HCT116 (cell line): Measurements from ENCODE around the gene LRRC74A. TPM values are rescaled to one million over a fixed set of nuclear protein-coding genes. Genes with fewer than 3 reads are reported as not detected.

Experiments
- ATAC-seq: fragments of 200-7000 bp; cut with Tn5 transposase; 2 replicates; pipeline ENCODE4 v1.9.1; 2020; ENCODE audit warnings: mild to moderate bottlenecking, moderate library complexity
- BruUV-seq: library from RNA; stranded (reverse); fragments of 400-500 nt; replicated peaks from 2 replicates; lab custom pipeline; 2021; lab: Mats Ljungman, UMichigan
- CTCF ChIA-PET: fragments of 300-600 bp; sonication (Branson Sonifier 250); formaldehyde crosslinking; loops from one replicate; lab custom pipeline; 2021; ENCODE audit warnings: antibody characterized with exemption; lab: Charles Lee
- POLR2A ChIA-PET: fragments of 300-600, 350-600 bp; sonication (Branson Sonifier 250); formaldehyde crosslinking; loops from one replicate; lab custom pipeline; 2021; ENCODE audit warnings: antibody characterized with exemption; lab: Charles Lee
- RAD21 ChIA-PET, 2 experiments: fragments of 300-600 bp; sonication (Branson Sonifier 250); formaldehyde crosslinking; loops; one replicate each; lab custom pipeline; 2023; ENCODE audit warnings: low total read pairs in 2 of 2; ENCODE audit not compliant: uncharacterized antibody in 2 of 2, unreplicated experiment in 2 of 2, low non-redundant PET in 1 of 2; lab: Charles Lee
- DNase-seq: peaks from one replicate; pipeline ENCODE4 v3.0.0-alpha.2; 2010; ENCODE audit warnings: low read depth, low spot score
- H2AFZ ChIP-seq: fragments of 200-600 bp; shearing (Covaris generic), sonication (generic); 2 replicates; pipeline ENCODE4 v1.6.1; 2017; ENCODE audit warnings: low read depth, mixed run types, mixed read lengths, antibody characterized with exemption, low read length; ENCODE audit not compliant: poor library complexity, severe bottlenecking
- H3K27ac ChIP-seq: 2 replicates; pipeline ENCODE4 v1.5.1; 2012; ENCODE audit warnings: low read depth, low read length
- H3K27me3 ChIP-seq: fragments of 200-600 bp; sonication (generic); 2 replicates; pipeline ENCODE4 v1.6.1; 2016; ENCODE audit warnings: mixed run types, low read length, mixed read lengths; ENCODE audit not compliant: insufficient read depth
- H3K36me3 ChIP-seq, 2 experiments: fragments of 200-500 bp in 1 of 2; fragments of 200-600 bp in 1 of 2; sonication (Bioruptor generic) in 1 of 2; sonication (generic) in 1 of 2; 2 replicates each; pipeline versions ENCODE4 v1.5.1 to v1.6.1; 2014 to 2016; ENCODE audit warnings: low read length in 2 of 2, inconsistent platforms in 1 of 2, mixed read lengths in 1 of 2, mixed run types in 1 of 2; ENCODE audit not compliant: insufficient read depth in 2 of 2, control insufficient read depth in 1 of 2
- H3K4me1 ChIP-seq, 2 experiments: fragments of 200-600 bp in 1 of 2; sonication (generic) in 1 of 2; 2 replicates each; pipeline versions ENCODE4 v1.5.1 to v1.6.1; 2012 to 2017; ENCODE audit warnings: low read length in 2 of 2, inconsistent platforms in 1 of 2, mild to moderate bottlenecking in 1 of 2, mixed read lengths in 1 of 2, mixed run types in 1 of 2, moderate library complexity in 1 of 2; ENCODE audit not compliant: insufficient read depth in 2 of 2, control insufficient read depth in 1 of 2
- H3K4me2 ChIP-seq: fragments of 200-600 bp; sonication (generic); 2 replicates; pipeline ENCODE4 v1.6.1; 2017; ENCODE audit warnings: mixed run types, low read length, mixed read lengths
- H3K4me3 ChIP-seq, 2 experiments: fragments of 200-600 bp in 1 of 2; sonication (generic) in 1 of 2; replicated peaks in 1 of 2; 2 replicates each; pipeline ENCODE4 v1.5.1; 2011 to 2016; ENCODE audit warnings: low read length in 2 of 2, control low read depth in 1 of 2, low read depth in 1 of 2, mild to moderate bottlenecking in 1 of 2, mixed read lengths in 1 of 2, mixed run types in 1 of 2
- H3K79me2 ChIP-seq: fragments of 200-600 bp; sonication (generic); 2 replicates; pipeline ENCODE4 v1.6.1; 2017; ENCODE audit warnings: mild to moderate bottlenecking, mixed run types, low read length, moderate library complexity, mixed read lengths; ENCODE audit not compliant: insufficient read depth
- H3K9ac ChIP-seq: fragments of 200-600 bp; sonication (generic); 2 replicates; pipeline ENCODE4 v1.6.1; 2016; ENCODE audit warnings: low read length, mixed read lengths
- H3K9me2 ChIP-seq: fragments of 200-600 bp; sonication (generic), shearing (Covaris generic); 2 replicates; pipeline ENCODE4 v1.6.1; 2017; ENCODE audit warnings: mixed run types, mild to moderate bottlenecking, moderate library complexity; ENCODE audit not compliant: insufficient read depth
- H3K9me3 ChIP-seq, 2 experiments: fragments of 200-500 bp in 1 of 2; fragments of 200-600 bp in 1 of 2; sonication (Bioruptor generic) in 1 of 2; sonication (generic) in 1 of 2; 2 replicates each; pipeline ENCODE4 v1.6.1; 2014 to 2017; ENCODE audit warnings: low read length in 2 of 2, mixed read lengths in 2 of 2, inconsistent platforms in 1 of 2, low read depth in 1 of 2, mild to moderate bottlenecking in 1 of 2, mixed run types in 1 of 2, moderate library complexity in 1 of 2; ENCODE audit not compliant: control insufficient read depth in 1 of 2, insufficient read depth in 1 of 2
- H4K20me1 ChIP-seq: fragments of 200-600 bp; sonication (generic), shearing (Covaris generic); 2 replicates; pipeline ENCODE4 v1.6.1; 2017; ENCODE audit warnings: mixed run types, mild to moderate bottlenecking, moderate library complexity; ENCODE audit not compliant: insufficient read depth
- CBX3 ChIP-seq: IDR thresholded peaks from 2 replicates; pipeline ENCODE4 v1.6.1; 2012; ENCODE audit warnings: low read depth
- CEBPB ChIP-seq: IDR thresholded peaks from 2 replicates; pipeline ENCODE4 v1.6.1; 2012; ENCODE audit warnings: low read depth
- EGR1 ChIP-seq: IDR thresholded peaks from 2 replicates; pipeline ENCODE4 v1.6.1; 2012; ENCODE audit warnings: low read depth
- ELF1 ChIP-seq: IDR thresholded peaks from 2 replicates; pipeline ENCODE4 v1.6.1; 2012; ENCODE audit warnings: low read depth, borderline replicate concordance
- EZH2 ChIP-seq: fragments of 200-600 bp; sonication (generic); IDR thresholded peaks from 2 replicates; pipeline ENCODE4 v1.6.1; 2017; ENCODE audit warnings: antibody characterized with exemption, mixed run types
- EZH2phosphoT487 ChIP-seq: fragments of 200-600 bp; IDR thresholded peaks from 2 replicates; pipeline ENCODE4 v1.6.1; 2018; ENCODE audit warnings: antibody characterized with exemption, borderline replicate concordance
- JUND ChIP-seq: IDR thresholded peaks from 2 replicates; pipeline ENCODE4 v1.6.1; 2012
- MAX ChIP-seq: IDR thresholded peaks from 2 replicates; pipeline ENCODE4 v1.6.1; 2012
- POLR2A ChIP-seq: IDR thresholded peaks from 2 replicates; pipeline ENCODE4 v1.7.0; 2011; ENCODE audit warnings: borderline replicate concordance; ENCODE audit not compliant: insufficient read depth, insufficient read length; ENCODE audit errors: extremely low read depth
- POLR2AphosphoS5 ChIP-seq: IDR thresholded peaks from 2 replicates; pipeline ENCODE4 v1.6.1; 2011; ENCODE audit warnings: mild to moderate bottlenecking, low read depth, low read length, moderate library complexity
- RAD21 ChIP-seq: IDR thresholded peaks from 2 replicates; pipeline ENCODE4 v1.6.1; 2012; ENCODE audit warnings: low read depth, mild to moderate bottlenecking
- SIN3A ChIP-seq: IDR thresholded peaks from 2 replicates; pipeline ENCODE4 v1.6.1; 2012; ENCODE audit warnings: low read depth
- SP1 ChIP-seq: IDR thresholded peaks from 2 replicates; pipeline ENCODE4 v1.6.1; 2012; ENCODE audit warnings: low read depth
- SRF ChIP-seq: IDR thresholded peaks from 2 replicates; pipeline ENCODE4 v1.6.1; 2012; ENCODE audit warnings: low read depth
- TCF7L2 ChIP-seq: IDR thresholded peaks from 2 replicates; pipeline ENCODE4 v1.7.0; 2011; ENCODE audit warnings: borderline replicate concordance, inconsistent platforms; ENCODE audit not compliant: insufficient read depth, insufficient read length; ENCODE audit errors: extremely low read depth
- YY1 ChIP-seq: IDR thresholded peaks from 2 replicates; pipeline ENCODE4 v1.6.1; 2011; ENCODE audit warnings: low read length, low read depth, moderate library complexity, mild to moderate bottlenecking; ENCODE audit not compliant: insufficient replicate concordance; ENCODE audit errors: extremely low read depth
- ZFX ChIP-seq: fragments of 450-650 bp; IDR thresholded peaks from 2 replicates; pipeline ENCODE4 v1.6.1; 2017
- ZNF274 ChIP-seq: fragments of 200-500 bp; sonication (Bioruptor generic); IDR thresholded peaks from 2 replicates; pipeline ENCODE4 v1.6.1; 2014; ENCODE audit warnings: mild to moderate bottlenecking, low read depth, low read length, inconsistent platforms
- intact Hi-C: fragments of 100-400 bp; cut with micrococcal nuclease; formaldehyde crosslinking; loops from 2 replicates; pipeline ENCODE4 v1.10.0; 2022
- total RNA-seq: library from RNA; stranded (reverse); gene quantifications from one replicate; pipeline ENCODE4 v1.2.1, GENCODE V29; 2021; ENCODE audit not compliant: unreplicated experiment
- TF ChIP-seq, protein P1 (sequence below), 3 experiments: fragments of 200-600 bp in 1 of 3; sonication (generic) in 1 of 3; IDR thresholded peaks in 2 of 3; conservative IDR thresholded peaks in 1 of 3; 2 replicates each; pipeline ENCODE4 v1.5.1; 2012 to 2017; ENCODE audit warnings: low read depth in 2 of 3, low read length in 2 of 3, antibody characterized with exemption in 1 of 3, borderline replicate concordance in 1 of 3, control low read depth in 1 of 3, mild to moderate bottlenecking in 1 of 3, mixed read lengths in 1 of 3, mixed run types in 1 of 3, moderate library complexity in 1 of 3; ENCODE audit not compliant: insufficient read depth in 1 of 3
- TF ChIP-seq, protein P2 (sequence below): IDR thresholded peaks from 2 replicates; pipeline ENCODE4 v1.6.1; 2012; ENCODE audit warnings: low read depth

LRRC74A gene
- total RNA-seq, 1 experiment from 2014 or later: not detected

GRCh38 chr14:76828339-76829012 lies 2.3 kb downstream of the LRRC74A start:
- Histone ChIP-seq H3K4me1 (peaks cover 0 to 5% of the 10 kb centered on the region in 2 experiments; a peak in 1 of 4 replicates), H3K9me3 (no peaks in the 10 kb centered on the region), H3K27ac (no peak overlapping the region), H3K4me3 (no peak overlapping the region), H3K9ac (no peak overlapping the region), H3K9me2 (no peaks in the 10 kb centered on the region), H3K4me2 (no peak overlapping the region), H2AFZ (no peak overlapping the region), H3K79me2 (no peaks in the 10 kb centered on the region), H3K27me3 (no peaks in the 10 kb centered on the region), H4K20me1 (no peaks in the 10 kb centered on the region), H3K36me3 (no peaks in the 10 kb centered on the region)
- ChIA-PET RAD21 (no interaction called here), CTCF (no interaction called here), POLR2A (no interaction called here)
- no TSS peak for BruUV-seq
- ATAC-seq (no peak), DNase-seq (no peak)
- TF ChIP-seq TCF7L2 (no peak), ZNF274 (no peak), YY1 (no peak), ELF1 (no peak), SP1 (no peak), MAX (no peak), SIN3A (no peak), EZH2phosphoT487 (no peak), POLR2A (no peak), EZH2 (no peak), EGR1 (no peak), POLR2AphosphoS5 (no peak), ZFX (no peak), JUND (no peak), CBX3 (no peak), RAD21 (no peak), SRF (no peak), CEBPB (no peak)
- TF ChIP-seq, protein P1, sequence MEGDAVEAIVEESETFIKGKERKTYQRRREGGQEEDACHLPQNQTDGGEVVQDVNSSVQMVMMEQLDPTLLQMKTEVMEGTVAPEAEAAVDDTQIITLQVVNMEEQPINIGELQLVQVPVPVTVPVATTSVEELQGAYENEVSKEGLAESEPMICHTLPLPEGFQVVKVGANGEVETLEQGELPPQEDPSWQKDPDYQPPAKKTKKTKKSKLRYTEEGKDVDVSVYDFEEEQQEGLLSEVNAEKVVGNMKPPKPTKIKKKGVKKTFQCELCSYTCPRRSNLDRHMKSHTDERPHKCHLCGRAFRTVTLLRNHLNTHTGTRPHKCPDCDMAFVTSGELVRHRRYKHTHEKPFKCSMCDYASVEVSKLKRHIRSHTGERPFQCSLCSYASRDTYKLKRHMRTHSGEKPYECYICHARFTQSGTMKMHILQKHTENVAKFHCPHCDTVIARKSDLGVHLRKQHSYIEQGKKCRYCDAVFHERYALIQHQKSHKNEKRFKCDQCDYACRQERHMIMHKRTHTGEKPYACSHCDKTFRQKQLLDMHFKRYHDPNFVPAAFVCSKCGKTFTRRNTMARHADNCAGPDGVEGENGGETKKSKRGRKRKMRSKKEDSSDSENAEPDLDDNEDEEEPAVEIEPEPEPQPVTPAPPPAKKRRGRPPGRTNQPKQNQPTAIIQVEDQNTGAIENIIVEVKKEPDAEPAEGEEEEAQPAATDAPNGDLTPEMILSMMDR (IDR thresholded peaks at IDR 0.05 in 2 of 3, conservative IDR thresholded peaks at IDR 0.05 in 1 of 3; ENCODE audit: borderline replicate concordance in 1 of 3, insufficient read depth in 1 of 3, low read depth in 2 of 3, low read length in 2 of 3): no peak
- TF ChIP-seq, protein P2, sequence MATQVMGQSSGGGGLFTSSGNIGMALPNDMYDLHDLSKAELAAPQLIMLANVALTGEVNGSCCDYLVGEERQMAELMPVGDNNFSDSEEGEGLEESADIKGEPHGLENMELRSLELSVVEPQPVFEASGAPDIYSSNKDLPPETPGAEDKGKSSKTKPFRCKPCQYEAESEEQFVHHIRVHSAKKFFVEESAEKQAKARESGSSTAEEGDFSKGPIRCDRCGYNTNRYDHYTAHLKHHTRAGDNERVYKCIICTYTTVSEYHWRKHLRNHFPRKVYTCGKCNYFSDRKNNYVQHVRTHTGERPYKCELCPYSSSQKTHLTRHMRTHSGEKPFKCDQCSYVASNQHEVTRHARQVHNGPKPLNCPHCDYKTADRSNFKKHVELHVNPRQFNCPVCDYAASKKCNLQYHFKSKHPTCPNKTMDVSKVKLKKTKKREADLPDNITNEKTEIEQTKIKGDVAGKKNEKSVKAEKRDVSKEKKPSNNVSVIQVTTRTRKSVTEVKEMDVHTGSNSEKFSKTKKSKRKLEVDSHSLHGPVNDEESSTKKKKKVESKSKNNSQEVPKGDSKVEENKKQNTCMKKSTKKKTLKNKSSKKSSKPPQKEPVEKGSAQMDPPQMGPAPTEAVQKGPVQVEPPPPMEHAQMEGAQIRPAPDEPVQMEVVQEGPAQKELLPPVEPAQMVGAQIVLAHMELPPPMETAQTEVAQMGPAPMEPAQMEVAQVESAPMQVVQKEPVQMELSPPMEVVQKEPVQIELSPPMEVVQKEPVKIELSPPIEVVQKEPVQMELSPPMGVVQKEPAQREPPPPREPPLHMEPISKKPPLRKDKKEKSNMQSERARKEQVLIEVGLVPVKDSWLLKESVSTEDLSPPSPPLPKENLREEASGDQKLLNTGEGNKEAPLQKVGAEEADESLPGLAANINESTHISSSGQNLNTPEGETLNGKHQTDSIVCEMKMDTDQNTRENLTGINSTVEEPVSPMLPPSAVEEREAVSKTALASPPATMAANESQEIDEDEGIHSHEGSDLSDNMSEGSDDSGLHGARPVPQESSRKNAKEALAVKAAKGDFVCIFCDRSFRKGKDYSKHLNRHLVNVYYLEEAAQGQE: no peak
- intact Hi-C loops: no loop called here
